H1 (cell line): Measurements from ENCODE around the gene MIPEP. TPM values are rescaled to one million over a fixed set of nuclear protein-coding genes. Genes with fewer than 3 reads are reported as not detected.

ENCODE experiments used
- BRCA1 ChIP-seq: IDR thresholded peaks from 2 replicates; pipeline ENCODE4 v1.6.1; 2012; ENCODE audit warnings: low read depth, low read length, improper control_type of control experiment
- EZH2 ChIP-seq: fragments of 200-600 bp; sonication (generic); IDR thresholded peaks from 2 replicates; pipeline ENCODE4 v1.7.1; 2012; ENCODE audit warnings: low read depth, mild to moderate bottlenecking, moderate library complexity, low read length, inconsistent platforms; ENCODE audit not compliant: severe bottlenecking
- RFX5 ChIP-seq: IDR thresholded peaks from 2 replicates; pipeline ENCODE4 v1.6.1; 2011; ENCODE audit warnings: low read depth, low read length, improper control_type of control experiment, borderline replicate concordance
- SAP30 ChIP-seq: fragments of 300-600 bp; sonication (generic); IDR thresholded peaks from 2 replicates; pipeline ENCODE4 v1.7.1; 2012; ENCODE audit warnings: low read length, moderate library complexity, mild to moderate bottlenecking, inconsistent platforms; ENCODE audit not compliant: insufficient read depth, insufficient replicate concordance
- SIN3A ChIP-seq, 2 experiments: IDR thresholded peaks in 1 of 2; conservative IDR thresholded peaks in 1 of 2; 2 replicates each; pipeline ENCODE4 v1.6.1; 2011 to 2012; ENCODE audit warnings: low read length in 2 of 2, improper control_type of control experiment in 1 of 2, low read depth in 1 of 2, mild to moderate bottlenecking in 1 of 2
- SIX5 ChIP-seq: IDR thresholded peaks from 2 replicates; pipeline ENCODE4 v1.6.1; 2011; ENCODE audit warnings: mild to moderate bottlenecking, low read depth, low read length
- TAF7 ChIP-seq: optimal IDR thresholded peaks from 2 replicates; pipeline ENCODE3; 2011; ENCODE audit warnings: low read depth, mild to moderate bottlenecking, inconsistent platforms, low read length, moderate library complexity, borderline replicate concordance
- polyA plus RNA-seq, 7 experiments: library from polyadenylated mRNA; depleted of rRNA in 3 of 7; stranded (reverse) in 5 of 7; unstranded in 2 of 7; fragments of >200 nt in 5 of 7; fragments of 200-250 nt in 2 of 7; gene quantifications; 1 replicate in 5 of 7; 2 replicates in 1 of 7; 4 replicates in 1 of 7; pipeline versions ENCODE4 v1.2.1 to v1.2.3, GENCODE V29; 2011 to 2013; ENCODE audit warnings: missing spikeins in 2 of 7, mixed read lengths in 2 of 7
- total RNA-seq: library from RNA; stranded (reverse); fragmentation: NEBNext Ultra II Directional; extraction: Animal tissue kit (Norgen Biotek cat#: 25700); gene quantifications from 2 replicates; pipeline ENCODE4 v1.2.1, GENCODE V29; 2021
- TF ChIP-seq, protein P1 (sequence below): fragments of 300-600 bp; sonication (generic); IDR thresholded peaks from 2 replicates; pipeline ENCODE4 v1.7.1; 2012; ENCODE audit warnings: low read length, moderate library complexity, mild to moderate bottlenecking, inconsistent platforms; ENCODE audit not compliant: insufficient replicate concordance
- TF ChIP-seq, protein P2 (sequence below): IDR thresholded peaks from 2 replicates; pipeline ENCODE4 v1.6.1; 2012; ENCODE audit warnings: low read length, inconsistent platforms

Gene MIPEP
- total and polyA plus RNA-seq, 2 of the 8 experiments (the other 6 are each of a cell fraction or from before 2014, with no cell fraction given) = 24.0 to 24.2 TPM

DNA sequence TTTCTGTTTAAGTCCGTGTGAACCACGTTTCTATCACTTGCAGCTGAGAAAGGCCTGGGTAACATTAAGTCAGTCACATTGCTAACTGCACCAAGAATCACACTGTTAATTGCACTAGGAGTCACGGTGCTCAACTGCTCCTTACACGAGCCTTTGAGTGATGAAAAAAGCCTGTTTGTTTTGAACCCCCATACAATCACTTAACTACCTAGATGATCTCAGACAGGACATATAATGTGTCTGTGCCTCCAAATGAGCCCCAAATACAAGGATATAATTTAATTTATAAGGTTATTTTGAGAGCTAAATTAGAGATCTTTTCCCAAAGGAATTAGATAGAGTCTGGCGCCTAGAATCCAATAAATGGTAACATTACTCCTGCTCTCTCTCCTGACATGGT is 84.1 kb downstream of the MIPEP start (continued):
- TF ChIP-seq, protein P1, sequence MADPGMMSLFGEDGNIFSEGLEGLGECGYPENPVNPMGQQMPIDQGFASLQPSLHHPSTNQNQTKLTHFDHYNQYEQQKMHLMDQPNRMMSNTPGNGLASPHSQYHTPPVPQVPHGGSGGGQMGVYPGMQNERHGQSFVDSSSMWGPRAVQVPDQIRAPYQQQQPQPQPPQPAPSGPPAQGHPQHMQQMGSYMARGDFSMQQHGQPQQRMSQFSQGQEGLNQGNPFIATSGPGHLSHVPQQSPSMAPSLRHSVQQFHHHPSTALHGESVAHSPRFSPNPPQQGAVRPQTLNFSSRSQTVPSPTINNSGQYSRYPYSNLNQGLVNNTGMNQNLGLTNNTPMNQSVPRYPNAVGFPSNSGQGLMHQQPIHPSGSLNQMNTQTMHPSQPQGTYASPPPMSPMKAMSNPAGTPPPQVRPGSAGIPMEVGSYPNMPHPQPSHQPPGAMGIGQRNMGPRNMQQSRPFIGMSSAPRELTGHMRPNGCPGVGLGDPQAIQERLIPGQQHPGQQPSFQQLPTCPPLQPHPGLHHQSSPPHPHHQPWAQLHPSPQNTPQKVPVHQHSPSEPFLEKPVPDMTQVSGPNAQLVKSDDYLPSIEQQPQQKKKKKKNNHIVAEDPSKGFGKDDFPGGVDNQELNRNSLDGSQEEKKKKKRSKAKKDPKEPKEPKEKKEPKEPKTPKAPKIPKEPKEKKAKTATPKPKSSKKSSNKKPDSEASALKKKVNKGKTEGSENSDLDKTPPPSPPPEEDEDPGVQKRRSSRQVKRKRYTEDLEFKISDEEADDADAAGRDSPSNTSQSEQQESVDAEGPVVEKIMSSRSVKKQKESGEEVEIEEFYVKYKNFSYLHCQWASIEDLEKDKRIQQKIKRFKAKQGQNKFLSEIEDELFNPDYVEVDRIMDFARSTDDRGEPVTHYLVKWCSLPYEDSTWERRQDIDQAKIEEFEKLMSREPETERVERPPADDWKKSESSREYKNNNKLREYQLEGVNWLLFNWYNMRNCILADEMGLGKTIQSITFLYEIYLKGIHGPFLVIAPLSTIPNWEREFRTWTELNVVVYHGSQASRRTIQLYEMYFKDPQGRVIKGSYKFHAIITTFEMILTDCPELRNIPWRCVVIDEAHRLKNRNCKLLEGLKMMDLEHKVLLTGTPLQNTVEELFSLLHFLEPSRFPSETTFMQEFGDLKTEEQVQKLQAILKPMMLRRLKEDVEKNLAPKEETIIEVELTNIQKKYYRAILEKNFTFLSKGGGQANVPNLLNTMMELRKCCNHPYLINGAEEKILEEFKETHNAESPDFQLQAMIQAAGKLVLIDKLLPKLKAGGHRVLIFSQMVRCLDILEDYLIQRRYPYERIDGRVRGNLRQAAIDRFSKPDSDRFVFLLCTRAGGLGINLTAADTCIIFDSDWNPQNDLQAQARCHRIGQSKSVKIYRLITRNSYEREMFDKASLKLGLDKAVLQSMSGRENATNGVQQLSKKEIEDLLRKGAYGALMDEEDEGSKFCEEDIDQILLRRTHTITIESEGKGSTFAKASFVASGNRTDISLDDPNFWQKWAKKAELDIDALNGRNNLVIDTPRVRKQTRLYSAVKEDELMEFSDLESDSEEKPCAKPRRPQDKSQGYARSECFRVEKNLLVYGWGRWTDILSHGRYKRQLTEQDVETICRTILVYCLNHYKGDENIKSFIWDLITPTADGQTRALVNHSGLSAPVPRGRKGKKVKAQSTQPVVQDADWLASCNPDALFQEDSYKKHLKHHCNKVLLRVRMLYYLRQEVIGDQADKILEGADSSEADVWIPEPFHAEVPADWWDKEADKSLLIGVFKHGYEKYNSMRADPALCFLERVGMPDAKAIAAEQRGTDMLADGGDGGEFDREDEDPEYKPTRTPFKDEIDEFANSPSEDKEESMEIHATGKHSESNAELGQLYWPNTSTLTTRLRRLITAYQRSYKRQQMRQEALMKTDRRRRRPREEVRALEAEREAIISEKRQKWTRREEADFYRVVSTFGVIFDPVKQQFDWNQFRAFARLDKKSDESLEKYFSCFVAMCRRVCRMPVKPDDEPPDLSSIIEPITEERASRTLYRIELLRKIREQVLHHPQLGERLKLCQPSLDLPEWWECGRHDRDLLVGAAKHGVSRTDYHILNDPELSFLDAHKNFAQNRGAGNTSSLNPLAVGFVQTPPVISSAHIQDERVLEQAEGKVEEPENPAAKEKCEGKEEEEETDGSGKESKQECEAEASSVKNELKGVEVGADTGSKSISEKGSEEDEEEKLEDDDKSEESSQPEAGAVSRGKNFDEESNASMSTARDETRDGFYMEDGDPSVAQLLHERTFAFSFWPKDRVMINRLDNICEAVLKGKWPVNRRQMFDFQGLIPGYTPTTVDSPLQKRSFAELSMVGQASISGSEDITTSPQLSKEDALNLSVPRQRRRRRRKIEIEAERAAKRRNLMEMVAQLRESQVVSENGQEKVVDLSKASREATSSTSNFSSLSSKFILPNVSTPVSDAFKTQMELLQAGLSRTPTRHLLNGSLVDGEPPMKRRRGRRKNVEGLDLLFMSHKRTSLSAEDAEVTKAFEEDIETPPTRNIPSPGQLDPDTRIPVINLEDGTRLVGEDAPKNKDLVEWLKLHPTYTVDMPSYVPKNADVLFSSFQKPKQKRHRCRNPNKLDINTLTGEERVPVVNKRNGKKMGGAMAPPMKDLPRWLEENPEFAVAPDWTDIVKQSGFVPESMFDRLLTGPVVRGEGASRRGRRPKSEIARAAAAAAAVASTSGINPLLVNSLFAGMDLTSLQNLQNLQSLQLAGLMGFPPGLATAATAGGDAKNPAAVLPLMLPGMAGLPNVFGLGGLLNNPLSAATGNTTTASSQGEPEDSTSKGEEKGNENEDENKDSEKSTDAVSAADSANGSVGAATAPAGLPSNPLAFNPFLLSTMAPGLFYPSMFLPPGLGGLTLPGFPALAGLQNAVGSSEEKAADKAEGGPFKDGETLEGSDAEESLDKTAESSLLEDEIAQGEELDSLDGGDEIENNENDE = no peak
- no peak for TF ChIP-seq SIX5
- TF ChIP-seq, protein P2, sequence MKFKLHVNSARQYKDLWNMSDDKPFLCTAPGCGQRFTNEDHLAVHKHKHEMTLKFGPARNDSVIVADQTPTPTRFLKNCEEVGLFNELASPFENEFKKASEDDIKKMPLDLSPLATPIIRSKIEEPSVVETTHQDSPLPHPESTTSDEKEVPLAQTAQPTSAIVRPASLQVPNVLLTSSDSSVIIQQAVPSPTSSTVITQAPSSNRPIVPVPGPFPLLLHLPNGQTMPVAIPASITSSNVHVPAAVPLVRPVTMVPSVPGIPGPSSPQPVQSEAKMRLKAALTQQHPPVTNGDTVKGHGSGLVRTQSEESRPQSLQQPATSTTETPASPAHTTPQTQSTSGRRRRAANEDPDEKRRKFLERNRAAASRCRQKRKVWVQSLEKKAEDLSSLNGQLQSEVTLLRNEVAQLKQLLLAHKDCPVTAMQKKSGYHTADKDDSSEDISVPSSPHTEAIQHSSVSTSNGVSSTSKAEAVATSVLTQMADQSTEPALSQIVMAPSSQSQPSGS = no peak
- TF ChIP-seq BRCA1 = no peak
- no peak for TF ChIP-seq RFX5
- no peak for TF ChIP-seq SAP30
- TF ChIP-seq TAF7 = no peak
- no peak for TF ChIP-seq SIN3A (conservative IDR thresholded peaks at IDR 0.05 in 1 of 2, IDR thresholded peaks at IDR 0.05 in 1 of 2; ENCODE audit: low read depth in 1 of 2, low read length in 2 of 2)
- TF ChIP-seq EZH2 = no peak
